ENCODE data around the gene XPO6.

Gene XPO6

DNA sequence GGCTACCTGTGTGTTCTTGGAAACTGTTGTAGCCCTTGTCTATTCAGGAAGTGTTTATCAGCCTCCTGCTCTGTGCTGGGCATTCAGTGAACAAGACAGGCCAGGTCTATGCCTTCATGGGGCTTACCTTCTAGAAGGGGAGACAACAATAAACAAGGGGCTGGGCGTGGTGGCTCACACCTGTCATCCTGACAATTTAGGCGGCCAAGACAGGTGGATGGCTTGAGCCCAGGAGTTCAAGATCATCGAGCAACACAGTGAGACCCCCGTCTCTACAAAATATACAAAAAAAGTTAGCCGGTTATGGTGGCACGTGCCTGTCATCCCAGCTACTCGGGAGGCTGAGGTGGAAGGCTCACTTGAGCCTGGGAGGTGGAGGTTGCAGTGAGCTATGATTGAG lies 142.8 kb downstream of the XPO6 start:
- H3K27me3 ChIP-seq (ENCODE audit: insufficient read depth, low read length), result peaks cover 20% of the 10 kb centered on the region
- WGBS, result 86% methylated on average over 7 of the region's 7 CpGs

DNA sequence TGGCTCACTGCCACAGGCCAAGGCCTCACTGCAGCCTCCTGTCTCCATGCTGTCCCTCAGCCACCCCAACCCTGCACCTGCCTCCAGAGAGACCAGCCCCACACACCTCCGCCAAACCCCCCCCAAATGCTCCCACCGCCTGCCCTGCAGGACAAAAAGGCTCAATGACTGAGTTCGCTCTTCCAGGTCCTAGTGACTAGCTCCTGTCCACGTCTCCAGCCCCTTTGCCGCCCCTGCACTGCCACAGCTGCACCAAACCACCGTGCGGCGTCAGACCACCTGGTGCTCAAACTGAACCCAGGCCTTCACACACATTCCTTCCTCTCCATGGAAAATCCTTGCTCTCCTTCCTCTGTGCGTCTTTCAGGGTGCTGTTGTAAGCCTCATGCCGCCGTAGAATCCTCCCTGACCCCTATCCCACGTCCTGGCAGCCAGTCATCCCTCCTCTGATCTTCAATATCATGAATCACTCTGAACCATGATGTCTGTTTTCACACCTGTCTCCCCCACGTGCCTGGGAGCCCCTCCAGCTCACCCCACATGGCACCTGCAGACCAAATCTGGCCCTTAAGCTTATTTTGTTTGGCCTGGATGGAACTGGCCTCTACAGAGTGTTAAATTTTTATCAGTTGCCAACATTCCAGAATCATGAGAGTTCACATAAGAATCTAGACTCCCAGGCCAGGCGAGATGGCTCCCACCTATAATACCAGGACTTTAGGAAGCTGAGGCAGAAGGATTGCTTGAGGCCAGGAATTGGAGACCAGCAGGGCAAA lies 144.0 kb downstream of the XPO6 start:
- WGBS, result 87% methylated on average over 13 of the region's 14 CpGs

More for the DNA sequence above, 142.8 kb downstream of the XPO6 start:
- H3K36me3 ChIP-seq (ENCODE audit: insufficient read depth, low read length), result no peaks in the 10 kb centered on the region
- H3K4me3 ChIP-seq (ENCODE audit: low read length), result no peak overlapping the region
- no peaks in the 10 kb centered on the region for H3K9me3 ChIP-seq (ENCODE audit: insufficient read depth, low read depth, low read length)
- no peaks in the 10 kb centered on the region for H3K4me1 ChIP-seq (ENCODE audit: insufficient read depth, low read length)
- no peak overlapping the region for H3K27ac ChIP-seq (ENCODE audit: low read depth, low read length)
- H3K9ac ChIP-seq (ENCODE audit: low read depth, low read length), result no peak overlapping the region

DNA sequence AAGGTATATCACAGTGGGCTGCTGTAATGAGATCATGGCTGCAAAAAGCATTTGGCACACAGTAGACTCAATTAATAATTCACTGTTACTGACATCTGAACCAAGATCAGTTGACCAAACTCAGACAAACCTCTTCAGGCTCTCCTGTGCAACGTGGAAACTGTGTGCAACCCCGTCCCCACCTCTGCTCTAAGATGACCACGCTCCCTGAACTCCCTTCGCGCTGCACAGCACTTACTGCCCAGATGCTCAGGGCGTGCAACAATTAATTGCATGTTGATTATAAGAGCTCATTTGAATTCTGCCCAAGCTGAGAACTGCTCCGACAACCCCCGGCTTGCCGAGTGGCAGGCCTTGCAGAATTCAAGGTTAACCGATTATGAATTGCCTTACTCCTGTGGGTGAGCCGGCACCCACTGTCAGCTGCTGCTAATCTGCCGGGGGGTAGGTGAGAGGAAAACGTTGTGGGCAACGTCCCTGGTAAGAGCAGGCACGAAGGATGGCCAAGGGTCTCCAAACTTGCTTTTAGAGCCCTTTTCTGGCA lies 147.0 kb downstream of the XPO6 start:
- H3K36me3 ChIP-seq (ENCODE audit: insufficient read depth, low read length), result no peaks in the 10 kb centered on the region
- H3K27ac ChIP-seq (ENCODE audit: low read depth, low read length), result no peak overlapping the region
- H3K27me3 ChIP-seq (ENCODE audit: insufficient read depth, low read length), result peaks cover 62% of the 10 kb centered on the region
- no peak overlapping the region for H3K9ac ChIP-seq (ENCODE audit: low read depth, low read length)
- H3K9me3 ChIP-seq (ENCODE audit: insufficient read depth, low read depth, low read length), result no peaks in the 10 kb centered on the region
- 88% methylated on average over 15 of the region's 15 CpGs for WGBS
- no peak overlapping the region for H3K4me3 ChIP-seq (ENCODE audit: low read length)
- no peaks in the 10 kb centered on the region for H3K4me1 ChIP-seq (ENCODE audit: insufficient read depth, low read length)

More for the DNA sequence above, 144.0 kb downstream of the XPO6 start:
- H3K4me1 ChIP-seq (ENCODE audit: insufficient read depth, low read length), result no peaks in the 10 kb centered on the region
- no peaks in the 10 kb centered on the region for H3K9me3 ChIP-seq (ENCODE audit: insufficient read depth, low read depth, low read length)
- H3K36me3 ChIP-seq (ENCODE audit: insufficient read depth, low read length), result no peaks in the 10 kb centered on the region
- H3K9ac ChIP-seq (ENCODE audit: low read depth, low read length), result no peak overlapping the region
- H3K27me3 ChIP-seq (ENCODE audit: insufficient read depth, low read length), result peaks cover 32% of the 10 kb centered on the region
- no peak overlapping the region for H3K27ac ChIP-seq (ENCODE audit: low read depth, low read length)
- no peak overlapping the region for H3K4me3 ChIP-seq (ENCODE audit: low read length)

DNA sequence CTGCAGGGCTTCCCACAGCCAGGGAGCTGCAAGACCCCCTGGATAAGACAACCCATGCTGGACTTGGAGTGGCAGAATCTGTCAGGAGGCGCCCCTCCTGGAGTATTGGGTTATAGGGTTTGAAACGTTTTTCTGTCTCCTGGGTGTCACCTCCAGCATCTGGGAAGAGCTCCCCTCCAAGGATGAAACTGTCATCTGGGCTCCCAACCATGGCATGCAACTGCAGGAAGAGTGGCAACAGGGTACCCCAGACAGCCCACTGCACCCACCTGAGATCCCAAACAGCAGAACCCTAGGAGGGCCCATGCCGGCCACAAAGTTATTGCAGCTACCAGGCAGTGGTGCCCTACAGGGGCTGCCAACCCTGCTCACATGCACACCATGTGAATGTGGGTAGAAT lies 147.6 kb downstream of the XPO6 start:
- H3K9ac ChIP-seq (ENCODE audit: low read depth, low read length), result no peak overlapping the region
- peak overlapping the region; percentile 41 for H3K4me3 ChIP-seq (ENCODE audit: low read length)
- 71% methylated on average over 3 of the region's 3 CpGs for WGBS
- no peaks in the 10 kb centered on the region for H3K4me1 ChIP-seq (ENCODE audit: insufficient read depth, low read length)
- peaks cover 67% of the 10 kb centered on the region for H3K27me3 ChIP-seq (ENCODE audit: insufficient read depth, low read length)
- H3K9me3 ChIP-seq (ENCODE audit: insufficient read depth, low read depth, low read length), result no peaks in the 10 kb centered on the region
- H3K27ac ChIP-seq (ENCODE audit: low read depth, low read length), result no peak overlapping the region
- H3K36me3 ChIP-seq (ENCODE audit: insufficient read depth, low read length), result no peaks in the 10 kb centered on the region

DNA sequence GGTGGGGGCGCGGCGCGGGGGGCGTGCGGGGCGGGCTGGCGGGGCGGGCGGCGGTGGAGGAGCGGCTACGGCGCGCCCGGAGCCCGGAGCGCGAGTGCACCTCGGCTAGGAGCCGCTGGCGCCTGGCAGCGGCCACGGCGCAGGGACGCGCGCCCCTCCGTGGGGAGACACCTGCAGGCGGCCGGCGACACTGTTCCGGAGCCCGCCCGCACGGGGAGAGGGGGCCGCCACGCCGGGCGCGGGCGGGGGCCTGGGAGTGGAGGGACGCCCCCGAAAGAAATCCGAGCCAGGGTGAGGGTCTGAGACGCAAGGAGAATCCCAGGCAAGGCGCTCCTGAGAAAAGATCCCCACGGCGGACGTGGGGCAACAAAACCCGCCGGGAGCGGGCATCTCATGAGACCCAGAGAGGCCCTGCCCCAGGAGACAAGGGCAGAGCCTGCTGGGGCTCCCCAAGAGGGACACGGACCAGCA lies 148.1 kb downstream of the XPO6 start, which contains the start of gene GSG1L:
TSS of gene GSG1L (minus strand) at position 124 of the 471 bp plus-strand sequence. CDS start 290 bp downstream, outside the sequence.
- Histone ChIP-seq H3K9ac (ENCODE audit: low read depth, low read length) (peak within 1 kb of the TSS; percentile 12; the same call in 1 of the 2 replicates), H3K27me3 (ENCODE audit: insufficient read depth, low read length) (peaks cover 72% of the 10 kb centered on the region), H3K9me3 (ENCODE audit: insufficient read depth, low read depth, low read length) (no peaks in the 10 kb centered on the region), H3K36me3 (ENCODE audit: insufficient read depth, low read length) (no peaks in the 10 kb centered on the region), H3K4me1 (ENCODE audit: insufficient read depth, low read length) (no peaks in the 10 kb centered on the region), H3K4me3 (ENCODE audit: low read length) (peak within 1 kb of the TSS; percentile 51), H3K27ac (ENCODE audit: low read depth, low read length) (no peak within 1 kb of the TSS)
- WGBS, result 5% methylated on average over 54 of the region's 54 CpGs

DNA sequence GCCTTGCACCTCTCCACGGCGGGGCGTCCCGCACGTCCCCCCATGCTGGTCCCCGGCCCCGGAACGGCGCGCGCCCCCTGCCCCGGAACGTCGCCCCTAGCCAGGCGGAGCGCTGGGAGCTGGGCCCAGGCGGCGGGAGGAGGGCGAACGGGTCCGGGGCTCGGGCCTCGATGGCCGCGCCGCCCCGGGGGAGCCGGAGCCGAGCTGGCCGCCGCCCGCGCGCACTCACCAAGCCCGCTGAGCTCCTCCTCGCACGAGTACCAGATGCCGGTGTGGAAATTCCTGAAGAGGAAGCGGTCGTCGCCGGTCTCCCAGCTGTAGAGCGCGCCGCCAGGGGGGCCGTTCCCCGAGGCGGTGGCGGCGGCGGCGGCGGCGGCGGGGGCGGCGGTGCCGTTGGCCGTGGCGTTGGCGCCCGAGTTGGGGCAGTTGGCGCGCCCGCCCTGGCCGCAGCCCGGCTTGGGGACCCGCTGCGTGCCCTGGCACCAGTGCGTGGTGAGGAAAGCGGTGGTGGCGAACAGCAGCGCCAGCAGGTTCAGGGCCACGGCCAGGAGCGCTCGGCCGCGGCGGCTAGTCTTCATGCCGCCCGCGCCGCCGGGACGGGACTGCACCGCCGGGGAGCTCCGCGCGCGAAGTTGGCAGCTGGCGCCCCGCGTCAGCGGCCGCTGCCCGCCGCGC lies 148.8 kb downstream of the XPO6 start:
- Histone ChIP-seq H3K9me3 (ENCODE audit: insufficient read depth, low read depth, low read length) (no peaks in the 10 kb centered on the region), H3K27me3 (ENCODE audit: insufficient read depth, low read length) (peaks cover 73% of the 10 kb centered on the region), H3K27ac (ENCODE audit: low read depth, low read length) (no peak overlapping the region)

DNA sequence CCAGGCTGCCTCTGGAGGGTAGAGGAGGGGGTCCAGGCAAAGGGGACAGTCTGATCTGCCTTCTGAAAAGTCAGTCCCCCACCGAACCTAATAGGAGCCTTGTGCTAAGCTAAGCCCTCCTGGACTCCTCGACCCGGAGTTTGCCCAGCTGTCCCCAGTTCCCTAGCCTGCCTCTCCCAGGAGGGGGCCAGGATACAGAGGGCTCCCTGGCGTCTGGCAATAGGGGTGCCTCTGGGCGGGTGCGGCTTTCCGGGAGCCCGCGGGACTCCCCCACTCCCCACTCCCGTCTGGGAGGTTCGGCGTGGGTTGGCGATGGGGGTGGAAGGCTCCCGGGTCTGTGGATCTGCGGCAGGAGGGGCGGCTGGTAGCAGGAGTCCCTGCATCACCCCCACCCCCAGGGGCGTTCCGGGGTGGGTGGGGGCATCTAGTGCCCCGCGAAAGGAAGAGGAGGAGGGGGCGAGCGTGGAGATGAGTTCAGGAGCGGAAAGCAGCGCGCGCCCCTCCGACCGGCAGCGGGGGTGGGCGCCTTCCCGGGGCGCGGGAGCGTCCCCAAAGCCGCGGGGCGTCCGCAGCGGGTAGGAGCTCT lies 149.4 kb downstream of the XPO6 start:
- H3K9ac ChIP-seq (ENCODE audit: low read depth, low read length), result no peak overlapping the region; the same call in 1 of the 2 replicates

More for the DNA sequence above, 148.8 kb downstream of the XPO6 start:
- WGBS, result under 1% methylated on average over 99 of the region's 99 CpGs
- H3K36me3 ChIP-seq (ENCODE audit: insufficient read depth, low read length), result no peaks in the 10 kb centered on the region
- H3K4me1 ChIP-seq (ENCODE audit: insufficient read depth, low read length), result no peaks in the 10 kb centered on the region
- H3K9ac ChIP-seq (ENCODE audit: low read depth, low read length), result peak overlapping the region; percentile 12; the same call in 1 of the 2 replicates
- peak overlapping the region; percentile 51 for H3K4me3 ChIP-seq (ENCODE audit: low read length)

DNA sequence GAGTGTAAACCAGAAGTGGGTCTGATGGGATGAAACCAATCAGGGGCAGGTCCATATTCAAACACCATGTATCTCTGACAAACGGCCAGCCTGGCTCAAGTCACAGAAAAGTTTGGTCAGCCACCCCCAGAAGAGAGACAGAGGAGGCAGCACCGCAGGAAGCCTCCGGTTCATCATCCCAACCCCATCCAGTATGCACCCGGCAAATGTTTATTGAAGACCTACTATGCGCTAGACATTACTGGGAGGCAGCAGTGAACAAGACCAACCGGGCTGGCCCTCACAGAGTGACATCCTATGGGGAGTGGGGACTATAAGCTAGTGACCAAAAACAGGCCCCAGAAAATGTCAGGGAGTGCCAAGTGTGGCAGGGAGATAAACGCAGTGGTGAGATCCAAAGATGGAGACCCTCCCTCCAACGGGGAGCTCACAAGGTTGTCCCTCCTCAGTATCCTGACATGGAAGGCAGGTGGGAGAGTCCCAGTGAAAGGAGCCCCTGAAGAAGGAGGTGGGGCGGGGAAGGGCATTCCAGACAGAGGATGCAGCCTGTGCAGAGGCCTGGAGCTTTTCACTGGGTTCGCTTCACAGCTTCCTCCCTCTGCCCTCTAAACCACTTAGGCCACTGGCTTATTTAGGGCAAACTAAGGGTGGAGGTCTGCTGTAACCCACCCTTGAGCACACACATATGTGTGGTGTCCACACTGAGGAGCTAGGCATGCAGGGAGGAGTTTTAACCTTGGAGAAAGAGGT lies 150.2 kb downstream of the XPO6 start:
- Histone ChIP-seq H3K9ac (ENCODE audit: low read depth, low read length) (no peak overlapping the region), H3K27ac (ENCODE audit: low read depth, low read length) (no peak overlapping the region), H3K4me3 (ENCODE audit: low read length) (no peak overlapping the region), H3K36me3 (ENCODE audit: insufficient read depth, low read length) (no peaks in the 10 kb centered on the region), H3K4me1 (ENCODE audit: insufficient read depth, low read length) (no peaks in the 10 kb centered on the region), H3K27me3 (ENCODE audit: insufficient read depth, low read length) (peaks cover 71% of the 10 kb centered on the region), H3K9me3 (ENCODE audit: insufficient read depth, low read depth, low read length) (no peaks in the 10 kb centered on the region)
- WGBS, result 83% methylated on average over 10 of the region's 10 CpGs

More for the DNA sequence above, 149.4 kb downstream of the XPO6 start:
- H3K27me3 ChIP-seq (ENCODE audit: insufficient read depth, low read length), result peaks cover 73% of the 10 kb centered on the region
- H3K36me3 ChIP-seq (ENCODE audit: insufficient read depth, low read length), result no peaks in the 10 kb centered on the region
- WGBS, result 13% methylated on average over 30 of the region's 39 CpGs
- H3K9me3 ChIP-seq (ENCODE audit: insufficient read depth, low read depth, low read length), result no peaks in the 10 kb centered on the region
- peak overlapping the region; percentile 51 for H3K4me3 ChIP-seq (ENCODE audit: low read length)
- no peak overlapping the region for H3K27ac ChIP-seq (ENCODE audit: low read depth, low read length)
- no peaks in the 10 kb centered on the region for H3K4me1 ChIP-seq (ENCODE audit: insufficient read depth, low read length)

DNA sequence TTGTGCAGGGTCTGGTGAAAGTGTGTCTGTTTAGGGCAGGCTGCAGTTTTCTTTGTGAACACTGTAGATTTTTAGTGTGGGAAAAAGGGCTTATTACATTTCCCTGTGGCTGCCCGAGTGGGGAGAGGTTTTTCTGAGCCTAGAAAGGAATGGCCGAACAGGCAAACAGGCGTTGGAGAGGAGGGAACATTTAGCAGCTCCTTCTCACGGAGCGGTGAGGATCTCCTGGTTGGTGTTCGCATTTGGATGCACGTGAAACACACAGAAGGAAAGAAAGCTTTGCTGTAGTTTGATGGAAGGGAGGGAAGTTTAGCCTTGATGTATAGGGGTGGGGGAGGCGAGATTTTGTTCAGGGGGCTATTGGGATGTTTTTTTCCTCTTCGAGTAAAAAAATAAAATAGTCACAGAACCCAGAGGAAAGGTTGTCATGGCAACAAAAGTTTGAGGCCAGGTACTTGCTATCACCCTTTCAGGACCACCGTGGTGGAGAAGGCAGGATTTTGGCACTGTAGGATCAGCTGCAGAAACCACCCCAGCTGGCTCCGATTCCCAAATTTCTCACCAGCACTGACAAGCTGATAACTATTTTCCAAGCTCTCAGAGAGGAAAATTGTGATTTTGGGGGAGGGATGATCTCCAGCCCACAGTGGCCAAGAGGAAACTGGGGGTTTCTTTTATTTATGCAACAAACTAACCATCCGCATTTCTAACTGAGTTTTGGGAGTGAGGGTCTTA lies 151.8 kb downstream of the XPO6 start:
- Histone ChIP-seq H3K27ac (ENCODE audit: low read depth, low read length) (no peak overlapping the region), H3K4me3 (ENCODE audit: low read length) (no peak overlapping the region), H3K36me3 (ENCODE audit: insufficient read depth, low read length) (no peaks in the 10 kb centered on the region), H3K9ac (ENCODE audit: low read depth, low read length) (no peak overlapping the region), H3K4me1 (ENCODE audit: insufficient read depth, low read length) (no peaks in the 10 kb centered on the region), H3K9me3 (ENCODE audit: insufficient read depth, low read depth, low read length) (no peaks in the 10 kb centered on the region), H3K27me3 (ENCODE audit: insufficient read depth, low read length) (peaks cover 63% of the 10 kb centered on the region)
- 70% methylated on average over 12 of the region's 12 CpGs for WGBS
